Activated CD8-positive, alpha-beta memory T cell treated with anti-CD3 and anti-CD28 coated beads, Interleukin-2, amount 50 U/mL, for 4 hours (primary cell): ENCODE data around the gene RTN1.

Experiments used
- DNase-seq: peaks from one replicate; pipeline ENCODE4 v3.0.0-alpha.2; 2020

RTN1 gene

GRCh38 chr14:59782760-59783159 is 87.8 kb downstream of the RTN1 start:
- no peak for DNase-seq

- no peak for DNase-seq
Observed at GRCh38 chr14:59777006-59777579, 93.5 kb downstream of the RTN1 start.

GRCh38 chr14:59776468-59776867 is 94.1 kb downstream of the RTN1 start:
- DNase-seq = no peak

- DNase-seq = no peak
Observed at GRCh38 chr14:59772233-59772632, 98.3 kb downstream of the RTN1 start.

- DNase-seq = no peak
Observed at GRCh38 chr14:59771577-59771976, 99.0 kb downstream of the RTN1 start.

- DNase-seq = no peak
Observed at GRCh38 chr14:59769586-59769985, 101.0 kb downstream of the RTN1 start.

- DNase-seq = no peak
Observed at GRCh38 chr14:59768855-59769375, 101.7 kb downstream of the RTN1 start.

GRCh38 chr14:59761851-59762250 is 108.7 kb downstream of the RTN1 start:
- DNase-seq = no peak

- no peak for DNase-seq
Observed at GRCh38 chr14:59755409-59756135, 115.0 kb downstream of the RTN1 start.

GRCh38 chr14:59754256-59754655 is 116.3 kb downstream of the RTN1 start:
- no peak for DNase-seq

- no peak for DNase-seq
Observed at GRCh38 chr14:59753512-59753911, 117.1 kb downstream of the RTN1 start.

GRCh38 chr14:59751578-59751977 is 119.0 kb downstream of the RTN1 start:
- no peak for DNase-seq

GRCh38 chr14:59739794-59740193 is 130.8 kb downstream of the RTN1 start:
- DNase-seq = no peak

GRCh38 chr14:59728304-59728703 is 142.3 kb downstream of the RTN1 start:
- DNase-seq = no peak

- DNase-seq = no peak
Observed at GRCh38 chr14:59727073-59727661, 143.4 kb downstream of the RTN1 start.

GRCh38 chr14:59711080-59711479 is 159.5 kb downstream of the RTN1 start:
- no peak for DNase-seq

GRCh38 chr14:59707778-59708561 is 162.6 kb downstream of the RTN1 start:
- DNase-seq = no peak

- no peak for DNase-seq
Observed at GRCh38 chr14:59705866-59706265, 164.7 kb downstream of the RTN1 start.

- no peak for DNase-seq
Observed at GRCh38 chr14:59705245-59705644, 165.3 kb downstream of the RTN1 start.

GRCh38 chr14:59704054-59704645 is 166.4 kb downstream of the RTN1 start:
- no peak for DNase-seq

GRCh38 chr14:59699442-59699841 is 171.1 kb downstream of the RTN1 start:
- DNase-seq = no peak

- DNase-seq = no peak
Observed at GRCh38 chr14:59698793-59699192, 171.8 kb downstream of the RTN1 start.

GRCh38 chr14:59695198-59695597 is 175.4 kb downstream of the RTN1 start:
- no peak for DNase-seq
